Astrocyte of the cerebellum (primary cell): ENCODE measurements around the gene PXT1.
"Not testable (repeated sequence)": the region's sequence is repeated elsewhere in the genome, so short reads cannot be mapped to it uniquely, and the experiment has no call there.

Source experiments
- DNase-seq: peaks from one replicate; pipeline ENCODE4 v3.0.0-alpha.2; 2011; ENCODE audit warnings: low read depth
- H3K4me3 ChIP-seq: 2 replicates; pipeline ENCODE4 v1.5.1; 2011; ENCODE audit warnings: mild to moderate bottlenecking, low read depth, low read length, moderate library complexity
- in situ Hi-C: cut with HindIII; loops from 2 replicates; pipeline ENCODE4 v1.10.0; 2017; ENCODE audit warnings: low sequenced_read_pairs
- TF ChIP-seq, protein P1 (sequence below): IDR thresholded peaks from 2 replicates; pipeline ENCODE4 v1.5.1; 2012; ENCODE audit warnings: low read length, low read depth, moderate library complexity, mild to moderate bottlenecking; ENCODE audit errors: missing control alignments

PXT1 gene

GRCh38 chr6:36464233-36464632 lies 21.6 kb upstream of the PXT1 start:
- TF ChIP-seq, protein P1, sequence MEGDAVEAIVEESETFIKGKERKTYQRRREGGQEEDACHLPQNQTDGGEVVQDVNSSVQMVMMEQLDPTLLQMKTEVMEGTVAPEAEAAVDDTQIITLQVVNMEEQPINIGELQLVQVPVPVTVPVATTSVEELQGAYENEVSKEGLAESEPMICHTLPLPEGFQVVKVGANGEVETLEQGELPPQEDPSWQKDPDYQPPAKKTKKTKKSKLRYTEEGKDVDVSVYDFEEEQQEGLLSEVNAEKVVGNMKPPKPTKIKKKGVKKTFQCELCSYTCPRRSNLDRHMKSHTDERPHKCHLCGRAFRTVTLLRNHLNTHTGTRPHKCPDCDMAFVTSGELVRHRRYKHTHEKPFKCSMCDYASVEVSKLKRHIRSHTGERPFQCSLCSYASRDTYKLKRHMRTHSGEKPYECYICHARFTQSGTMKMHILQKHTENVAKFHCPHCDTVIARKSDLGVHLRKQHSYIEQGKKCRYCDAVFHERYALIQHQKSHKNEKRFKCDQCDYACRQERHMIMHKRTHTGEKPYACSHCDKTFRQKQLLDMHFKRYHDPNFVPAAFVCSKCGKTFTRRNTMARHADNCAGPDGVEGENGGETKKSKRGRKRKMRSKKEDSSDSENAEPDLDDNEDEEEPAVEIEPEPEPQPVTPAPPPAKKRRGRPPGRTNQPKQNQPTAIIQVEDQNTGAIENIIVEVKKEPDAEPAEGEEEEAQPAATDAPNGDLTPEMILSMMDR = no peak
- no peak overlapping the region for H3K4me3 ChIP-seq
- in situ Hi-C loops = no loop called here
- DNase-seq = no peak

DNA sequence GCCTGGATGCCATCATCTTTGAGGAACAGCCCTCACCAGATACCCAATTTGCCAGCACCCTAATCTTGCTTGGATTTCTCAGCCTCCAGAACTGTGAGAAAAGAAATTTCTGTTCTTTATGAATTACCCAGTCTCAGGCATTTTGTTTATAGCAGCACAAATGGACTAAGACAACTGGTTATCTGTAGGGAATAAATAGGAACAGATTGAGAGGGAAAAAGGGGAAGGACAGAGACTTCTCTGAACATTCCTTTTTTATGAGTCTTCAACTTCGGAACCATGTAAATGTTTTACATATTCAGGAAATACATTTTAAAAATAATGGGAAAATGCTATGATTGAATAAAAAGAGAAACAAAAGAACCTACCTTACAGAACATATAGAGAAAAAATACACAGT lies 21.0 kb upstream of the PXT1 start:
- H3K4me3 ChIP-seq = no peak overlapping the region
- TF ChIP-seq, protein P1 = no peak
- no peak for DNase-seq
- in situ Hi-C loops = no loop called here

DNA sequence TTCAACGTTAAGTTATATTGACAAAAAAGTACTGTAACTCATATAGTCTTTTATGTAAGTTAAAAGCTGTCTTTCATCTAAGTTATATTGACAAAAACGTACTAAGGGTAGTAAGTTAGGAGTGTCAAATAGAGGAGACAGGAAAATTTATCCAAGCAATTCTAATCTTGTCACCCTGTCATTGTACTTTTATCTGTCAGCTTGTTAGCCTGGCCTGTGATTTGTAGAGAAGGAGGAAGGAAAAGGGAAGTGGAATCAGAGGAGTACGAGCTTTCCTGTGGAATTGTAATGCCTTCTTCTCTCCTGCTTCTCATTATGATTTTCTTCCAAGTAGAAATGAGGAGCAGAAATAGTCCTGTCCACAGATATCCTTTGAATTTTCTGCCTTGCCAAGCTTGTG lies 19.0 kb upstream of the PXT1 start:
- TF ChIP-seq, protein P1 = no peak
- no peak overlapping the region for H3K4me3 ChIP-seq
- DNase-seq = no peak
- in situ Hi-C loops = no loop called here

GRCh38 chr6:36460916-36461315 lies 18.3 kb upstream of the PXT1 start:
- no peak overlapping the region for H3K4me3 ChIP-seq
- in situ Hi-C loops = no loop called here
- TF ChIP-seq, protein P1 = no peak
- no peak for DNase-seq

- TF ChIP-seq, protein P1 = no peak
- in situ Hi-C loops = no loop called here
- DNase-seq = no peak
- H3K4me3 ChIP-seq = no peak overlapping the region
Measured at GRCh38 chr6:36459501-36459900, 16.8 kb upstream of the PXT1 start.

- TF ChIP-seq, protein P1 = no peak
- in situ Hi-C loops = no loop called here
- H3K4me3 ChIP-seq = no peak overlapping the region
- DNase-seq = no peak
Measured at GRCh38 chr6:36455486-36456027, 12.9 kb upstream of the PXT1 start.

DNA sequence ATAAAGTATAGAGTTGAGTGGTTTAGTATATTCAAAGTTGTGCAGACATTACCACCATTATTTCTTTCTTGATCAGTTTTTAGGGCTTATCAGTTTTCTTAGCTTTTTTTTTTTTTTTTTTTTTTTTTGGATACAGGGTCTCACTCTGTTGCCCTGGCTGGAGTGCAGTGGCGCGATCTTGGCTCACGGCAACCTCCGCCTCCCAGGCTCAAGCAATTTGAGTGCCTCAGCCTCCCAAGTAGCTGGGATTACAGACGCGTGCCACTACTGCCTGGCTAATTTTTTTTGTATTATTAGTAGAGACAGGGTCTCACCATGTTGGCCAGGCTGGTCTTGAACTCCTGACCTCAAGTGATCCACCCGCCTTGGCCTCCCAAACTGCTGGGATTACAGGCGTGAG lies 10.2 kb upstream of the PXT1 start:
- DNase-seq, in situ Hi-C loops, H3K4me3 ChIP-seq: not testable (repeated sequence)

GRCh38 chr6:36449173-36449572 lies 6.5 kb upstream of the PXT1 start:
- DNase-seq, in situ Hi-C loops, H3K4me3 ChIP-seq: not testable (repeated sequence)
